Upper lobe of right lung (tissue), 1 donor: Measurements from ENCODE around the gene INPP4B. TPM values are rescaled to one million over a fixed set of nuclear protein-coding genes. Genes with fewer than 3 reads are reported as not detected.

Source experiments
- ATAC-seq: fragments of 200-7000 bp; cut with Tn5 transposase; one replicate; pipeline ENCODE4 v1.9.1; 2020; ENCODE audit warnings: mild to moderate bottlenecking, moderate library complexity
- DNase-seq: peaks from one replicate; pipeline ENCODE4 v3.0.0-alpha.2; 2020
- H3K27ac ChIP-seq: fragments of 200-600 bp; one replicate; pipeline ENCODE4 v1.8.0; 2022
- H3K27me3 ChIP-seq: fragments of 200-600 bp; one replicate; pipeline ENCODE4 v1.8.0; 2022; ENCODE audit warnings: mild to moderate bottlenecking
- H3K36me3 ChIP-seq: fragments of 200-600 bp; one replicate; pipeline ENCODE4 v1.8.0; 2022
- H3K4me1 ChIP-seq: fragments of 200-600 bp; one replicate; pipeline ENCODE4 v1.8.0; 2022
- H3K4me3 ChIP-seq: fragments of 200-600 bp; one replicate; pipeline ENCODE4 v1.8.0; 2022; ENCODE audit warnings: mild to moderate bottlenecking
- H3K9me3 ChIP-seq: fragments of 200-600 bp; one replicate; pipeline ENCODE4 v1.8.0; 2022
- CTCF ChIP-seq: fragments of 200-600 bp; IDR thresholded peaks from one replicate; pipeline ENCODE4 v1.8.0; 2022; ENCODE audit warnings: antibody characterized with exemption
- intact Hi-C: fragments of 100-400 bp; cut with DNase I; formaldehyde crosslinking; loops from one replicate; pipeline ENCODE4 v1.11.0; 2022
- total RNA-seq: library from RNA; stranded (reverse); fragmentation: NEBNext Ultra II Directional; extraction: Animal tissue kit (Norgen Biotek cat#: 25700); gene quantifications from one replicate; pipeline ENCODE4 v1.2.1, GENCODE V29; 2021
- donor health status: DM: no; HTN: yes; CAD: no; lungs with severe emphysema.

The INPP4B gene
- total RNA-seq, 1 donor from 2014 or later = 20.7 TPM

GRCh38 chr4:142091085-142091513, 755.0 kb downstream of the INPP4B start:
- Histone ChIP-seq H3K4me3 (no peak overlapping the region), H3K36me3 (no peaks in the 10 kb centered on the region), H3K9me3 (no peaks in the 10 kb centered on the region), H3K27me3 (no peaks in the 10 kb centered on the region), H3K27ac (peak overlapping the region; percentile 2), H3K4me1 (no peaks in the 10 kb centered on the region)
- DNase-seq = no peak
- intact Hi-C loops = no loop called here
- TF ChIP-seq CTCF = no peak
- ATAC-seq = no peak

GRCh38 chr4:142088906-142089305, 757.2 kb downstream of the INPP4B start:
- no peak overlapping the region for H3K27ac ChIP-seq
- H3K36me3 ChIP-seq = peaks cover 14% of the 10 kb centered on the region
- DNase-seq (no peak), ATAC-seq (no peak)
- no peak for TF ChIP-seq CTCF
- intact Hi-C loops = no loop called here
- no peak overlapping the region for H3K4me3 ChIP-seq
- no peaks in the 10 kb centered on the region for H3K27me3 ChIP-seq
- H3K4me1 ChIP-seq = no peaks in the 10 kb centered on the region
- H3K9me3 ChIP-seq = no peaks in the 10 kb centered on the region

- Histone ChIP-seq H3K27me3 (no peaks in the 10 kb centered on the region), H3K4me3 (no peak overlapping the region), H3K27ac (no peak overlapping the region), H3K9me3 (no peaks in the 10 kb centered on the region), H3K4me1 (no peaks in the 10 kb centered on the region), H3K36me3 (peaks cover 14% of the 10 kb centered on the region)
- ATAC-seq (no peak), DNase-seq (no peak)
- intact Hi-C loops = no loop called here
- TF ChIP-seq CTCF = no peak
These were observed 760.4 kb downstream of the INPP4B start for GRCh38 chr4:142085513-142086292.

- H3K27ac ChIP-seq = no peak overlapping the region
- TF ChIP-seq CTCF = no peak
- no peaks in the 10 kb centered on the region for H3K9me3 ChIP-seq
- no peak for ATAC-seq
- intact Hi-C loops = no loop called here
- no peaks in the 10 kb centered on the region for H3K4me1 ChIP-seq
- no peak overlapping the region for H3K4me3 ChIP-seq
- DNase-seq = no peak
- no peaks in the 10 kb centered on the region for H3K27me3 ChIP-seq
- H3K36me3 ChIP-seq = peaks cover 14% of the 10 kb centered on the region
These were observed 762.8 kb downstream of the INPP4B start for GRCh38 chr4:142083264-142083663.

- Histone ChIP-seq H3K4me1 (no peaks in the 10 kb centered on the region), H3K27ac (no peak overlapping the region), H3K36me3 (peaks cover 14% of the 10 kb centered on the region), H3K4me3 (no peak overlapping the region), H3K9me3 (no peaks in the 10 kb centered on the region), H3K27me3 (no peaks in the 10 kb centered on the region)
- DNase-seq (no peak), ATAC-seq (no peak)
- intact Hi-C loops = no loop called here
- TF ChIP-seq CTCF = no peak
These were observed 765.1 kb downstream of the INPP4B start for GRCh38 chr4:142081025-142081424.
